22Rv1 (cell line): Measurements from ENCODE around the gene ARMH1.

Source experiments
- CTCF ChIP-seq: fragments of 450-650 bp; IDR thresholded peaks from 2 replicates; pipeline ENCODE4 v1.5.1; 2017; ENCODE audit warnings: mild to moderate bottlenecking
- ZFX ChIP-seq: fragments of 450-650 bp; IDR thresholded peaks from 2 replicates; pipeline ENCODE4 v1.6.1; 2017; ENCODE audit warnings: antibody characterized with exemption, borderline replicate concordance

GRCh38 chr1:44705938-44706337 lies 31.4 kb downstream of the ARMH1 start:
- TF ChIP-seq CTCF (no peak), ZFX (no peak)
